Endothelial cell of umbilical vein (primary cell): ENCODE measurements around the gene MRM1. TPM values are rescaled to one million over a fixed set of nuclear protein-coding genes. Genes with fewer than 3 reads are reported as not detected.

Source experiments
- Bru-seq: library from RNA; stranded (reverse); fragments of 400-500 nt; gene quantifications from one replicate; lab custom pipeline; 2021; lab: Mats Ljungman, UMichigan
- BruChase-seq, 2 experiments: library from RNA; stranded (reverse); fragments of 400-500 nt; gene quantifications; one replicate each; lab custom pipeline; 2021; lab: Mats Ljungman, UMichigan
- BruUV-seq: library from RNA; stranded (reverse); fragments of 400-500 nt; replicated peaks from 2 replicates; lab custom pipeline; 2021; lab: Mats Ljungman, UMichigan
- CTCF ChIA-PET: fragments of 300-600, 350-600 bp; sonication (Branson Sonifier 250); formaldehyde crosslinking; loops from one replicate; lab custom pipeline; 2021; ENCODE audit warnings: antibody characterized with exemption, inconsistent platforms; lab: Charles Lee
- POLR2A ChIA-PET: fragments of 300-600, 350-600 bp; sonication (Branson Sonifier 250); formaldehyde crosslinking; loops from one replicate; lab custom pipeline; 2021; ENCODE audit warnings: antibody characterized with exemption, inconsistent platforms; lab: Charles Lee
- DNase-seq: peaks from one replicate; pipeline ENCODE4 v3.0.0-alpha.2; 2011; ENCODE audit warnings: low read depth, low spot score
- FAIRE-seq: peaks from 2 replicates; lab custom pipeline; 2011; peaks lifted over from hg19 to GRCh38; lab: Jason Lieb, UNC
- H2AFZ ChIP-seq: 2 replicates; pipeline ENCODE4 v1.6.0; 2012; ENCODE audit warnings: low read depth, low read length, control low read depth, inconsistent platforms
- H3K27ac ChIP-seq: 2 replicates; pipeline ENCODE4 v1.5.1; 2011; ENCODE audit warnings: low read depth, mild to moderate bottlenecking, control low read depth, low read length, moderate library complexity; ENCODE audit not compliant: insufficient read depth
- H3K27me3 ChIP-seq, 2 experiments: 2 replicates each; pipeline versions ENCODE4 v1.6.0 to v1.6.1; 2011; ENCODE audit warnings: low read length in 2 of 2, mixed read lengths in 1 of 2; ENCODE audit not compliant: control insufficient read depth in 2 of 2, insufficient read depth in 2 of 2
- H3K36me3 ChIP-seq, 2 experiments: 2 replicates in 1 of 2; 3 replicates in 1 of 2; pipeline ENCODE4 v1.5.1; 2011; ENCODE audit warnings: low read length in 2 of 2, mild to moderate bottlenecking in 1 of 2, moderate library complexity in 1 of 2; ENCODE audit not compliant: control insufficient read depth in 2 of 2, insufficient read depth in 2 of 2; ENCODE audit errors: extremely low read depth in 1 of 2
- H3K4me1 ChIP-seq: 3 replicates; pipeline ENCODE4 v1.5.1; 2011; ENCODE audit warnings: mild to moderate bottlenecking, low read length; ENCODE audit not compliant: control insufficient read depth, insufficient read depth; ENCODE audit errors: extremely low read depth
- H3K4me2 ChIP-seq: 2 replicates; pipeline ENCODE4 v1.6.1; 2011; ENCODE audit warnings: low read length, control low read depth, mixed read lengths; ENCODE audit not compliant: insufficient read depth
- H3K4me3 ChIP-seq, 3 experiments: fragments of 200-600 bp in 1 of 3; sonication (generic), shearing (Covaris generic) in 1 of 3; replicated peaks in 1 of 3; 2 replicates each; pipeline ENCODE4 v1.5.1; 2011 to 2016; ENCODE audit warnings: control low read depth in 3 of 3, low read length in 3 of 3, mild to moderate bottlenecking in 2 of 3, inconsistent platforms in 1 of 3, low read depth in 1 of 3, moderate library complexity in 1 of 3; ENCODE audit not compliant: insufficient read depth in 1 of 3
- H3K79me2 ChIP-seq: 2 replicates; pipeline ENCODE4 v1.6.0; 2012; ENCODE audit warnings: low read length, inconsistent platforms; ENCODE audit not compliant: control insufficient read depth, insufficient read depth
- H3K9ac ChIP-seq: replicated peaks from 2 replicates; pipeline ENCODE3; 2011; ENCODE audit warnings: low read length, control low read depth; ENCODE audit not compliant: insufficient read depth; ENCODE audit errors: extremely low read depth
- H3K9me1 ChIP-seq: replicated peaks from 3 replicates; pipeline ENCODE4 v1.6.0; 2011; ENCODE audit warnings: mild to moderate bottlenecking, low read length; ENCODE audit not compliant: control insufficient read depth, insufficient read depth; ENCODE audit errors: extremely low read depth
- H3K9me3 ChIP-seq: replicated peaks from 2 replicates; pipeline ENCODE4 v1.5.1; 2012; ENCODE audit warnings: low read length, inconsistent platforms; ENCODE audit not compliant: control insufficient read depth, insufficient read depth
- H4K20me1 ChIP-seq: replicated peaks from 2 replicates; pipeline ENCODE3; 2011; ENCODE audit warnings: mild to moderate bottlenecking, low read length; ENCODE audit not compliant: control insufficient read depth, insufficient read depth; ENCODE audit errors: extremely low read depth
- CTCF ChIP-seq, 2 donors: IDR thresholded peaks; 1 replicate in 1 of 2; 2 replicates in 1 of 2; pipeline ENCODE4 v1.5.1; 2011; ENCODE audit warnings: low read length in 2 of 2, mild to moderate bottlenecking in 2 of 2, moderate library complexity in 2 of 2, control low read depth in 1 of 2, inconsistent platforms in 1 of 2, low read depth in 1 of 2; ENCODE audit not compliant: insufficient read depth in 1 of 2; ENCODE audit errors: extremely low read depth in 1 of 2
- FOS ChIP-seq: IDR thresholded peaks from 2 replicates; pipeline ENCODE4 v1.6.1; 2011; ENCODE audit warnings: mild to moderate bottlenecking, low read length, moderate library complexity, borderline replicate concordance; ENCODE audit not compliant: insufficient read depth
- JUN ChIP-seq: IDR thresholded peaks from 2 replicates; pipeline ENCODE4 v1.6.1; 2011; ENCODE audit warnings: borderline replicate concordance, low read depth; ENCODE audit not compliant: insufficient read length, insufficient read depth
- MAX ChIP-seq: IDR thresholded peaks from 2 replicates; pipeline ENCODE4 v1.6.1; 2011; ENCODE audit not compliant: insufficient read depth, insufficient read length
- MYC ChIP-seq: IDR thresholded peaks from one replicate; pipeline ENCODE4 v1.6.1; 2011; ENCODE audit warnings: mild to moderate bottlenecking, low read depth, low read length
- POLR2A ChIP-seq: IDR thresholded peaks from 2 replicates; pipeline ENCODE4 v1.6.1; 2012; ENCODE audit warnings: low read depth, mild to moderate bottlenecking, control low read depth, low read length
- POLR2AphosphoS5 ChIP-seq: IDR thresholded peaks from 2 replicates; pipeline ENCODE4 v1.6.1; 2012; ENCODE audit warnings: low read depth, mild to moderate bottlenecking, control low read depth, low read length, moderate library complexity; ENCODE audit not compliant: insufficient read depth
- dilution Hi-C: fragments of 300-500 bp; cut with MboI; formaldehyde crosslinking; loops from one replicate; pipeline ENCODE4 v1.15.0; 2019; ENCODE audit warnings: low sequenced_read_pairs; ENCODE audit not compliant: extremely low pct_ligation_motif_present
- intact Hi-C: fragments of 100-400 bp; cut with micrococcal nuclease; formaldehyde crosslinking; loops from one replicate; pipeline ENCODE4 v1.10.0; 2022
- long read RNA-seq: library from polyadenylated mRNA; stranded (forward); transcript quantifications from one replicate; pipeline ENCODE4 v2.0.0, GENCODE V29; 2021
- polyA minus RNA-seq, 3 experiments: library from RNA; depleted of rRNA, polyadenylated mRNA; stranded (reverse); fragments of >200 nt; gene quantifications; 1 replicate in 1 of 3; 2 replicates in 2 of 3; pipeline ENCODE4 v1.2.3, GENCODE V29; 2011
- polyA plus RNA-seq, 4 experiments: library from polyadenylated mRNA; depleted of rRNA in 3 of 4; stranded (reverse) in 3 of 4; unstranded in 1 of 4; fragments of >200 nt; gene quantifications; 2 replicates each; pipeline versions ENCODE4 v1.2.1 to v1.2.3, GENCODE V29; 2011 to 2012; ENCODE audit warnings: missing spikeins in 1 of 4
- total RNA-seq: library from RNA; stranded (reverse); gene quantifications from 2 replicates; pipeline ENCODE4 v1.2.3, GENCODE V29; 2021

MRM1 gene
- total RNA-seq (5.2 and 5.9 TPM in 2 replicates), polyA plus RNA-seq (3.4 and 3.7 TPM in 2 replicates), polyA minus RNA-seq (1.1 and 1.6 TPM in 2 replicates), Bru-seq, nascent RNA (percentile 59 among the genes with signal in this experiment), BruChase-seq, experiment 1, labeled RNA remaining after a 6-hour chase (percentile 54 among the genes with signal in this experiment), BruChase-seq, experiment 2, labeled RNA remaining after a 2-hour chase (percentile 56 among the genes with signal in this experiment)
- polyA plus RNA-seq (2011; cell fraction: cytosol; rRNA removed), result 2.0 and 2.8 TPM in 2 replicates
- polyA plus RNA-seq (2011; cell fraction: nucleus; rRNA removed), result 2.1 and 2.6 TPM in 2 replicates
- polyA plus RNA-seq (2012), result 2.5 and 3.6 TPM in 2 replicates
- polyA minus RNA-seq (2011; cell fraction: cytosol; rRNA and poly(A)+ RNA removed), result 6.6 TPM
- 1.8 and 1.9 TPM in 2 replicates for polyA minus RNA-seq (2011; cell fraction: nucleus; rRNA and poly(A)+ RNA removed)
- long read RNA-seq, partial matches to known transcripts, result 9 of 10 reads
- long read RNA-seq, other reads (novel, unspliced or antisense), result 0 of 10 reads

GRCh38 chr17:36601303-36602029 is at the start of gene MRM1:
Gene MRM1 (plus strand): TSS chr17:36601583. CDS start chr17:36601811, 228 bp downstream.
- intact Hi-C loops, result loop anchor here (1.0 to 10.0 kb wide), 3 partner anchors 25 to 346 kb away; partner anchors contain the start of gene AATF
- DNase-seq, result peak; percentile 93
- dilution Hi-C loops, result no loop called here

More at GRCh38 chr17:36601303-36602029, at the start of gene MRM1:
- H3K9ac ChIP-seq, result peak within 1 kb of the TSS; percentile 85
- H3K27ac ChIP-seq, result peak within 1 kb of the TSS; percentile 54
- no peaks in the 10 kb centered on the region for H3K9me3 ChIP-seq
- peak; percentile 69 for TF ChIP-seq MYC
- peak in 1 of 2 donors; percentile 27 for TF ChIP-seq CTCF (IDR thresholded peaks at IDR 0.05; ENCODE audit: extremely low read depth in 1 of 2, insufficient read depth in 1 of 2, low read depth in 1 of 2, low read length in 2 of 2)
- peak; percentile 83 for TF ChIP-seq MAX
- peak; percentile 98 for TF ChIP-seq POLR2A
- TF ChIP-seq JUN, result no peak
- TF ChIP-seq POLR2AphosphoS5, result peak; percentile 94
- TF ChIP-seq FOS, result no peak
- ChIA-PET POLR2A (interaction anchor here (1.2 kb wide), 2 partner anchors 9 to 56 kb away, joined by 3 to 5 read pairs; partner anchors contain the start of gene GGNBP2), CTCF (interaction anchor here (0.6 to 4.5 kb wide), 11 partner anchors 10 to 772 kb away, joined by 3 to 66 read pairs (median 19); partner anchors contain the start of gene DHRS11)
- H3K9me1 ChIP-seq, result no peaks in the 10 kb centered on the region
- TSS peak; percentile 31 for BruUV-seq
- peak within 1 kb of the TSS; percentile 55 for H2AFZ ChIP-seq
- H3K79me2 ChIP-seq, result peaks cover 17% of the 10 kb centered on the region
- peak within 1 kb of the TSS; percentile 72 for H3K4me2 ChIP-seq
- no peaks in the 10 kb centered on the region for H3K27me3 ChIP-seq
- FAIRE-seq, result no peak
- peak within 1 kb of the TSS; percentile 34 to 67 (median 63) for H3K4me3 ChIP-seq
- H4K20me1 ChIP-seq, result no peaks in the 10 kb centered on the region
- no peaks in the 10 kb centered on the region for H3K36me3 ChIP-seq
- H3K4me1 ChIP-seq, result peaks cover 16% of the 10 kb centered on the region
